MM.1S (cell line): ENCODE data around the gene BARD1.

ENCODE experiments used
- CTCF ChIP-seq: fragments of 300-600 bp; sonication (generic); IDR thresholded peaks from 2 replicates; pipeline ENCODE4 v1.5.1; 2016; ENCODE audit warnings: antibody characterized with exemption, low read length, mixed read lengths
- EZH2 ChIP-seq: fragments of 300-600 bp; sonication (generic); optimal IDR thresholded peaks from 2 replicates; pipeline ENCODE3; 2017; ENCODE audit warnings: low read depth, mild to moderate bottlenecking, antibody characterized with exemption, low read length, mixed read lengths

DNA sequence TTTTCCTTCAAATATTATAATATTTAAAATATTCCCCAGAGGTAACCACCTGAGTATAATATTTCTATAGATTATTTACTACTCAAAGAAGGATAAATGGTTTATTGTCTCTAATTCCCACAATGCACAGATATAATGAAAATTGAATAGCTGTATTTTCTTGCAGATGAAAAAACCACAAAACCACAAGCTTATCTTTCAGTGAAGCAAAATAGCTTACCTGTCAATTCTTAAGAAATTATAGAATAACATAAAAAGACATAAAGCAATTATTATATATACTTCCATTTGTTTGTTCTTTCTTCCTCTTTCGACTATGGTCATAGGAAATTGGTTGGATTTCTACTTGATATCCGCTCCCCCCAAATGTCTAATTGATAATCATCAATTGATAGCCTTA lies 98.8 kb downstream of the BARD1 start:
- TF ChIP-seq EZH2 (no peak), CTCF (no peak)
